Stomach (tissue), 4 donors: ENCODE measurements around the gene BRMS1.
A peak's percentile ranks its signal among the peaks of the same experiment; 100 is the strongest.

ENCODE experiments used
- CTCF ChIP-seq, 7 experiments: fragments of 450-650 bp in 4 of 7; fragments of 200-600 bp in 3 of 7; sonication (generic) in 3 of 7; IDR thresholded peaks; one replicate each; pipeline ENCODE4 v1.5.1; 2016 to 2019; ENCODE audit warnings: antibody characterized with exemption in 7 of 7, control low read depth in 2 of 7, mild to moderate bottlenecking in 1 of 7
- EP300 ChIP-seq: sonication (generic); formaldehyde crosslinking; IDR thresholded peaks from one replicate; pipeline ENCODE4 v1.6.1; 2017; ENCODE audit warnings: antibody characterized with exemption
- POLR2A ChIP-seq, 4 donors: fragments of 450-650 bp; IDR thresholded peaks; one replicate each; pipeline ENCODE4 v1.6.1; 2016; ENCODE audit warnings: antibody characterized with exemption in 4 of 4, control low read depth in 2 of 4, mild to moderate bottlenecking in 1 of 4, moderate library complexity in 1 of 4
- POLR2AphosphoS5 ChIP-seq, 3 donors: sonication (generic); formaldehyde crosslinking; IDR thresholded peaks; one replicate each; pipeline ENCODE4 v1.6.1; 2016; ENCODE audit warnings: antibody characterized with exemption in 3 of 3

- TF ChIP-seq CTCF (IDR thresholded peaks at IDR 0.05): peak in 5 of 7 experiments; percentile 69 to 94 (median 91)
- TF ChIP-seq EP300: no peak
- TF ChIP-seq POLR2A (IDR thresholded peaks at IDR 0.05): no peak
- TF ChIP-seq POLR2AphosphoS5 (IDR thresholded peaks at IDR 0.05): peak in 1 of 3 donors; percentile 53
These were observed 41.5 kb upstream of the BRMS1 start for GRCh38 chr11:66386171-66387069.
